ENCODE data around the gene TRAPPC8.
"Not testable (repeated sequence)": the region's sequence is repeated elsewhere in the genome, so short reads cannot be mapped to it uniquely, and the experiment has no call there.

TRAPPC8 gene

GRCh38 chr18:31946305-31947046 lies 3.5 kb upstream of the TRAPPC8 start:
- in situ Hi-C loops (cut with MboI; ENCODE audit: low pct_unique_long_range_greater_than_20kb, low sequenced_read_pairs, unreplicated experiment): no loop called here
- DNase-seq (ENCODE audit: low spot score): no peak
- TF ChIP-seq CTCF (IDR thresholded peaks at IDR 0.05; ENCODE audit: extremely low read depth, insufficient read depth, missing control alignments): no peak

GRCh38 chr18:31943878-31944816 lies 1.2 kb upstream of the TRAPPC8 start:
- no peak for TF ChIP-seq CTCF (IDR thresholded peaks at IDR 0.05; ENCODE audit: extremely low read depth, insufficient read depth, missing control alignments)
- DNase-seq (ENCODE audit: low spot score): no peak
- in situ Hi-C loops (cut with MboI; ENCODE audit: low pct_unique_long_range_greater_than_20kb, low sequenced_read_pairs, unreplicated experiment): no loop called here

GRCh38 chr18:31942291-31942998 lies 483 bp downstream of the TRAPPC8 start:
- peak; percentile 68 for DNase-seq (ENCODE audit: low spot score)
- in situ Hi-C loops (cut with MboI; ENCODE audit: low pct_unique_long_range_greater_than_20kb, low sequenced_read_pairs, unreplicated experiment): no loop called here

GRCh38 chr18:31941010-31941809 lies 1.7 kb downstream of the TRAPPC8 start:
- no peak for DNase-seq (ENCODE audit: low spot score)
- TF ChIP-seq CTCF (IDR thresholded peaks at IDR 0.05; ENCODE audit: extremely low read depth, insufficient read depth, missing control alignments): no peak
- in situ Hi-C loops (cut with MboI; ENCODE audit: low pct_unique_long_range_greater_than_20kb, low sequenced_read_pairs, unreplicated experiment): no loop called here

More at GRCh38 chr18:31942291-31942998, 483 bp downstream of the TRAPPC8 start:
- no peak for TF ChIP-seq CTCF (IDR thresholded peaks at IDR 0.05; ENCODE audit: extremely low read depth, insufficient read depth, missing control alignments)

- in situ Hi-C loops (cut with MboI; ENCODE audit: low pct_unique_long_range_greater_than_20kb, low sequenced_read_pairs, unreplicated experiment); DNase-seq (ENCODE audit: low spot score): not testable (repeated sequence)
Observed at GRCh38 chr18:31934773-31935172, 8.2 kb downstream of the TRAPPC8 start.

GRCh38 chr18:31931886-31932240 lies 11.1 kb downstream of the TRAPPC8 start:
- DNase-seq (ENCODE audit: low spot score): no peak
- TF ChIP-seq CTCF (IDR thresholded peaks at IDR 0.05; ENCODE audit: extremely low read depth, insufficient read depth, missing control alignments): no peak
- in situ Hi-C loops (cut with MboI; ENCODE audit: low pct_unique_long_range_greater_than_20kb, low sequenced_read_pairs, unreplicated experiment): no loop called here

Measured in GM13977 (cell line).